C4-2B (cell line): Measurements from ENCODE around the gene OSBPL2.

Experiments
- H3K27ac ChIP-seq: fragments of 450-650 bp; 2 replicates; pipeline ENCODE4 v1.5.1; 2017
- CTCF ChIP-seq: fragments of 450-650 bp; conservative IDR thresholded peaks from 2 replicates; pipeline ENCODE4 v1.5.1; 2017; ENCODE audit warnings: mild to moderate bottlenecking
- ZFX ChIP-seq: fragments of 450-650 bp; IDR thresholded peaks from 2 replicates; pipeline ENCODE4 v1.6.1; 2017

Gene OSBPL2

GRCh38 chr20:62253398-62253797 is 15.1 kb downstream of the OSBPL2 start:
- H3K27ac ChIP-seq = no peak overlapping the region
- no peak for TF ChIP-seq CTCF
- TF ChIP-seq ZFX = no peak

GRCh38 chr20:62254021-62254724 is 15.9 kb downstream of the OSBPL2 start:
- no peak for TF ChIP-seq ZFX
- TF ChIP-seq CTCF = no peak
- H3K27ac ChIP-seq = no peak overlapping the region

GRCh38 chr20:62255976-62256375 is 17.7 kb downstream of the OSBPL2 start:
- TF ChIP-seq CTCF = no peak
- no peak for TF ChIP-seq ZFX
- no peak overlapping the region for H3K27ac ChIP-seq

- H3K27ac ChIP-seq = no peak overlapping the region
- no peak for TF ChIP-seq ZFX
Measured at GRCh38 chr20:62258499-62259293, 20.4 kb downstream of the OSBPL2 start.

GRCh38 chr20:62259294-62259565 is 20.9 kb downstream of the OSBPL2 start:
- H3K27ac ChIP-seq = no peak overlapping the region
- TF ChIP-seq ZFX (no peak), CTCF (no peak)

GRCh38 chr20:62262064-62262463 is 23.7 kb downstream of the OSBPL2 start:
- no peak for TF ChIP-seq CTCF
- TF ChIP-seq ZFX = no peak
- H3K27ac ChIP-seq = no peak overlapping the region

- TF ChIP-seq ZFX (no peak), CTCF (no peak)
- H3K27ac ChIP-seq = no peak overlapping the region
Measured at GRCh38 chr20:62263396-62263795, 25.1 kb downstream of the OSBPL2 start.

GRCh38 chr20:62265365-62265764 is 27.0 kb downstream of the OSBPL2 start:
- no peak overlapping the region for H3K27ac ChIP-seq
- TF ChIP-seq CTCF = no peak
